Stimulated activated CD8-positive, alpha-beta memory T cell treated with anti-CD3 and anti-CD28 coated beads, Interleukin-7, amount 100 ng/mL, for 24 hours (primary cell): ENCODE results near the gene PALM2AKAP2.

ENCODE experiments used
- DNase-seq: peaks from one replicate; pipeline ENCODE4 v3.0.0-alpha.2; 2020; ENCODE audit warnings: low read depth

PALM2AKAP2 gene

GRCh38 chr9:109771796-109772531 is 8.0 kb upstream of the PALM2AKAP2 start:
- no peak for DNase-seq

- DNase-seq, result no peak
These were observed 4.5 kb upstream of the PALM2AKAP2 start for GRCh38 chr9:109775516-109775915.

DNA sequence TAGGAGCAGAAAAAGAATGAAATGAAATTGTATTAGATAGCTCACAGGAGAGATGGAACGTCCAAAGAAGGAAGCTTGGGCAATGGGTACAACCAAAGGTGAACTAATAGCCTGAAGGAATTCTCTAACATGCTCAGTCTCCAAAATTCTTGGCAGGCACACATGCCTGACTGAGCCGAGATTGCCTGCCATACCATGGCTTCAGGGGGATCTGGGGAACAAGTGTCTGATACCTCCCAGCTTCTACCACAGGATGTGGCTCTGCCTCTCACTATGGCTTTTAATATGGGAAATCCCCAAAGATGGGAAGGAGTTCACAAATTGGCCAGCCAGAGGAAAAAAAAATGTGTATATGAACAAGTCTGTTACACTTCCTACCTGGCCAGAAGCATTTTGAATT is 3.6 kb upstream of the PALM2AKAP2 start:
- no peak for DNase-seq

DNA sequence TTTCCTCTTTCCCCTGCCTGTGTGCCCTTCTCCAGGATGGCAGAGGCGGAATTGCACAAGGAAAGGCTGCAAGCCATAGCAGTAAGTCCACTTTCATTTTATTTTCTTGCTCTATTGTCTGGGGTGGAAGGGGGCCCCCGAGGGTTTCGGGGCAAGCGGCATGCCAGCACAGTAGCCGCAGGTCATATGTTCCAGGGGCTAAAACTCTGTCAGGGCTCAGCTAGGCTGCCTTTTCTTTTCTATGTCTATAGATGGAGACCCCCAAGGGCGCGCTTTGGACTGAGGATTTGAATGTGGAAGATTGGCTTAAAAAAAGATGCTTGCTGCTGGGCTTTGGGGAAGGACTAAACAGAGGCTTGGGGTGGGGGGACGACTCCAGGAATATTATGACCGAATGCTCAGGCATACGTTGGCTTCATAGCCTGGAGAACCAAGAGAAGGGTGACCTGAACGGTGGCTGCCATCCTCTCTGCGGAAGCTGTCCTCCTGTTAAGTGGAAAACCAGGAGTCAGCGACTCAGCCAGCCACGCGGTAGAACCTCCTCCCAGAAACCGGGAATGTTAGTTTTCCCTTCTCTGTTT is 545 bp downstream of the PALM2AKAP2 start:
- no peak for DNase-seq

DNA sequence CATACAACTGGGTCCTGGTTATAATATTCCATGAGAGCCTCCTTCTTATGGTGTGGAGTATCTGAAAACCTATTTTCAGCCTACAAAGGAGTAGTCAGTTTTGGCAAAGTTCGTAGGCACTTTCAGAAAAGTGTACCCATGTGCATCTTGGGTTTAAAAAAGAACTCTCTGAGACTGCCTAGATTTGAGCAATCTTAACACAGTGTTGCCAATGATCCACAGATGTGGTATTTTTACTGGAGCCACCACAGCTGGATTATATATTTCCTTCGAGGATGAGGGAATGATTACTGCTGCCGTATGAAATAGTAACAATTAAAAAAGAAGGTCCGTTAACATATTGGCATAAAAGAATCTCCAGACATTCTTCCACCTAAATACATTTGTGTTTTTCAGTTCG is 1.1 kb downstream of the PALM2AKAP2 start:
- no peak for DNase-seq

DNA sequence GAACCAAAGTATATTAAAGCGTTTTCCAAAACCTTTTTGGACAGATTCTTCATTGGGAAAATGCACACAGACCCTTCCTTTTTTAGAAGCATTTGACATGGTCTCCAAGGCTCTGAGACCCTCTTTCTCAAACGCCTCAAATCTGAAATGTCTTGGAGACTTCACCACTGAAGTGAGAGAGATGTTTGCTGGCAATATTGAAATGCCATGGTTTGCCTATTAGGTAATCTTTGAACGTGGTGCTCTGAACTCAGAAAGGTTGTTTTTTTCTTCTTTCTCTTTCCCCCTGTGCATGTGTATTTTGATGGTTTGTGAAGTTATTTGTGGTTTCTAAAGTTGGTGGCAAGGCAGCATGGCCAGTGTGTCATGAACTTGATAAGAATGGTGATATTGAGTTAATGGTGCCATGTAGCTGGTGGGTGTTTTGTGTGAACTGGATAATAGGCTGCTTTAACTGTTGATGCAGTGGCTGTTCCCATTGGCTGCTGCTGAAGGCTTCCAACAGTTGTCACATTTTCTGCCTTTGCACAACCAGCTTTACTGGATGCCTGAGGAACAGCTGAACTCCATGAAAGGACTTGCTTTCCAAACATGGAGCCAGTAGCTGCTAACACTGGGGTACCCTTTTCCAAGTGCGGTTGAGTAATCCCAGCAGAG is 1.7 kb downstream of the PALM2AKAP2 start:
- DNase-seq, result no peak

DNA sequence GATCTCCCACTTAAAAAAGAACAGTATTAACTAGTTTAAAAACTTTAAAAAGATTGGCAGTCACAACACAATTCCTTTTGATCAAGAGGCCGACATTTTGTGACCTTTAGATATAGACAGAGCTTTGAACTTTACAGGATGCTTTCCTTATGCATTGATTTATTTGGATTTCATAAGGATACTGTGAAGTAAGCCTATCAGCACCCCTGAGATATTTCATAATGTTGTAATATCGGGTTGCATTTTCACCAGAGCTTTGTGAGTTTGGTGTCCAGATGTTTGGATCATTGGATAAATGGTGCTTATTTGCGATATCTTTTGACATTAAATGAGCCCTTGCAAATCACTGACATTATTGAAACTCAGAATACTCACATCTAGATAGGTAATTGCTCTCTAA is 7.7 kb downstream of the PALM2AKAP2 start:
- DNase-seq, result no peak

DNA sequence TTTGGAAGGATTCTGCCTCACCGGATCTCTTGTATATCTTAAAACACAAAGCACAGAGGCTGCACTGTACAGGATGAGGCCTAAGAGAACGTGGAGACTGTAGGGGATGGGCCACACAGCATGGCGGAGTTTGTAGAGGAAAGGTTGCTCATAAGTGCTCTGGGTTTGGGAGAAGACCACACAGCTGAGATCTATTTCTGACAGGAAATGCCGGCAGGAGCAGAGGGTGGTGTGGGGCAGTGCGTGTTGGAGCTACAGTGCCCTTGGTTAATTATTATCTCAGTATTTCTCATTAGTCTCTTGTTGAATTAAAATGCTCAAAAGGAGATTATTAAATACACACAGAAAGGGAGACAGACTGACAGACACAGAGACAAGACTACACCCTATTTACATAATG is 9.6 kb downstream of the PALM2AKAP2 start:
- no peak for DNase-seq

GRCh38 chr9:109789971-109790370 is 10.0 kb downstream of the PALM2AKAP2 start:
- DNase-seq, result no peak

DNA sequence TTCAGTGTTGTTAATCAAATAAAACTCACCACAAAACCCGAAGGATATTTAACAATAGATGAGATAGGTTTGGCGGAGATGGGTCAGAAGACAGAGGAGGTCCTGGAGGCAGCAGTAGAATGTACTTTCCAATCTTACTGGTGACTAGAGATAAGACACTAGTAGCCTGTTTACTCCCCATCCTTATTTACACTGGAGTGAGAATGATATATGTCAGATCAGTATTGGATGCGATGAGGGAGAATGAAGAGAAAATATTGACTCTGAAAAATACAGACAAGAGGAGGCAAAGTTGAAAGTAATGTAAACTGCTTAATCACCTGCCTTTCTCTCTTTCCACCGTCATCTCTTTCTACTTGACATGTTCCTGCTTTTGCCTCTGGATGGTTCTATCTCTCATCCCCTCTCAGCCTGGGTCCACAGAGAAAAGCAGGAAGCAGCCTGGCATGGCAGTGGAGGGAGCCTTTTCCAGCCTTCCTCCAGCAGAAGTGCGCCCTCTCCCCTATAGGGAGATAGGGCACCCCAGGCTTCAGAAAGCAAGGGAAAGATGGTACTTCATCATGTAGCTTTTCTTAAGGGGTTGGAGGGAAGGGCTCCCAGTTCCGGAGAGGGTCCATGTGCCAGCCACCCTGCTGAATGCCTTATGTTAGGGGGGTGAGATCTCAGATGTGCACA is 11.1 kb downstream of the PALM2AKAP2 start:
- DNase-seq, result no peak

DNA sequence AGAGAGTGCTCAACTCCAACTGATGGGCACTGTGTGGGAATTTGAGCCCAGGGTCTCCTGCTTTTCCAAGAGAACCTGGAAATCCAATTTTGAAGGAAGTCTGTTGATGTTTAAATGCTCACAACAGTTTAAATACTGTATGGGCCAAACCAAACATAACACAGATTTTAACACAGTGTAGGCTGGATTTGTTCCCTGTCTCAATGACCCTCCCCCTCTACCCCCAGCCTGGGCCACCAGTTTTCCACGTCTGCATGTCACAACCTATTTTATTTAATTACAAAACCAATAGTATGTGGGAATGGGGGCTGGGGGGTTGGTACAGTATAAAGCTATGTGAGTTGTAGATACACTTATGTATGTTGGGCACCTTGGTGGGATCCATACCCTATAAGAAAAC is 11.7 kb downstream of the PALM2AKAP2 start:
- no peak for DNase-seq

DNA sequence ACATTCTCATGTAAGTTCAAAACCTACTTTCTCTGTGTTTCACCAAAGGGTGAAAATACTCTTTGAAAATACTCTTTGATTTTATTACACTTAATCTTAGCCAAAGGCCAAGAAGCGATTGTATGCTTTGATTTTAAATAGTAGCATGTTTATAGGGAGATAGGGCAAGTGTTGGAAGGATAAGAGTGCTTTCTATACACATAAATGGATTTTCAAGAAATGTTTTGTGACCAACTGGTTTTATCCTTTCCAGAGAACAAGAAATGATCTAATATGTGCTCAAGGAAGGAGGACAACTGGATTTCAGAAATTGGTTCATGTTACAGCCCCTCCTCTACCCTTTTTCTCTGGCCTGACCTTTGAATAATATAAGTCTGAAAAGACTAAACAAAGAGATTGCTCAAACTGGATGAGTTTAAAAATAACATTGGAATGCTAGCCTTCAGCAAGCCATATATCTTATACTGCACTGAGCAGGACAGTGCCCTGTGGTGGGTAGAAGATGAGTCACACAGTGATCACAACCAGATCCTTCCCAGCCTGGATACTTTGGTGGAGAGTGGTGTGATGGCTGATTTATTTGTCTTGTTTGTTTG is 13.1 kb downstream of the PALM2AKAP2 start:
- no peak for DNase-seq

DNA sequence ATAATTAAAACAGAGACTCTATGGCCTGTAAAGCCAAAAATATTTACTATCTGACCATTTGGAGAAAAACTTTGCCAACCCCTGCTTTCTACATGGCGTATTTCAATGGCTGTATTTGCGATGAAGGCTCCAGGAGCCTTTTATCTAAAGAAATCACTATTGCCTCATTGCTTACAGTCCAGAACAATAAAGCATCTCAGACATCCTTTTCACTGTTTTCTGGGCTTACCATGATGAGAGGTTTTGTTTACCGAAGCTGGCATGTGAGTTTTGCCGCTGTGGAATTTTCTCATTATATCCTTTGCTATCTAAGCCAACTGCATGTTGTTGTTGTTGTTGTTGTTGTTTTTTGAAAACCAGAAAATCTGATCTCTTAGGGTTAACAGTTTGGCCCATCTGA is 13.9 kb downstream of the PALM2AKAP2 start:
- DNase-seq, result no peak

GRCh38 chr9:109794361-109795012 is 14.5 kb downstream of the PALM2AKAP2 start:
- no peak for DNase-seq

- DNase-seq, result no peak
These were observed 15.6 kb downstream of the PALM2AKAP2 start for GRCh38 chr9:109795613-109796012.

DNA sequence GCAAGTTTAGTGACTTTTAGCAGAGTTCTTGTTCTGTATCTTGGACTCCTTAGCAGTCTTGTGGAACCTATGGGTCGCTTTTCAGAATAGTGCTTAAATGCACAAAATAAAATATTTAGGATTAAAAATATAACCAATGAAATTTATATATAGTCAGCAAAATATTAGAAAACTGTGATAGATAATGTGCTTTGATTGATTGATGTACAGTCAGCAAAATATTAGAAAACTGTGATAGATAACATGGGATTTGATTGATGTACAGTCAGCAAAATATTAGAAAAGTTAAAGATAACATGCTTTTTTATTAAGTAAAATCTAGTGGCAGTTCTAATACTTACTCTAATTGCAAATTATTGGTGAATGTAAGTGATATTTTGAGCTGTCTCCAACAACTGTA is 16.1 kb downstream of the PALM2AKAP2 start:
- no peak for DNase-seq

- DNase-seq, result no peak
These were observed 17.0 kb downstream of the PALM2AKAP2 start for GRCh38 chr9:109797006-109797405.

GRCh38 chr9:109797509-109797908 is 17.5 kb downstream of the PALM2AKAP2 start:
- DNase-seq, result no peak

DNA sequence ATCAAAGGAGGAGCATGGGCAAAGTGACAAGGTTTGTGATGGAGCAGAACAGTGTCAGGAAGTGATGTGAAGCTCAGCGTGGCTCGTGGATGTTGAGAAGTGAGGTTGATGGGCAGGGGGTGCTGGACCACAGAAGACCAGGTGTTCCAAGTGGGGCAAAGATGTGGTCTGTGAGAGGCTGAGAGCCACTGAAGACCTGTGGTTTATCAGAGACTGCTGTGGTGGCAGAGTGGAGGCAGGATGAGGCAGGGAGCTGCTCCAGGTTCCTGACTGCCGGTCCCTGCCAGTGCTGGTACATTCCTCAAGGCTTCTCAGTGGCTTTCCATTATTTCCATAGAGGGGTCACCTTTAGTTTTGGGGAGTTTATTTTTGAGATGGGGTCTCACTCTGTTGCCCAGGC is 19.1 kb downstream of the PALM2AKAP2 start:
- DNase-seq, result no peak

DNA sequence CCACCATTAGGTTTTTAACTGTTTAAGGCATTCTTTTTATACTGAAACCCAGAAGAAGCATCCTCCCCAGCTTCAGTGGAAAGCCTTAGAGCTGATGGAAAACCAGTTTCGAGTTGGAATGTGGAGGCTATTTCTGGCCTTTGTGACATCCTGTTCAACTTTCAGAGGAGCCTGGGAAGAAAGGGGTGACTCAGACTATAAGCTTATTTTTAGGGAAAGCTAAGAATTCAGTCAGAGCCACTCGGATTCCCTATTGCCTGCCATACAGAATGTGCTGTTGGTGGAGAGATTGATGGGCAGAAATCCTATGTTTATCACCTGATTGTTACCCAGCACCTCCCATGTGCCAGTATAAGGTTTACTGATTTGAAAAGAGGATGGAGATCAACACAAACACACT is 19.8 kb downstream of the PALM2AKAP2 start:
- no peak for DNase-seq

DNA sequence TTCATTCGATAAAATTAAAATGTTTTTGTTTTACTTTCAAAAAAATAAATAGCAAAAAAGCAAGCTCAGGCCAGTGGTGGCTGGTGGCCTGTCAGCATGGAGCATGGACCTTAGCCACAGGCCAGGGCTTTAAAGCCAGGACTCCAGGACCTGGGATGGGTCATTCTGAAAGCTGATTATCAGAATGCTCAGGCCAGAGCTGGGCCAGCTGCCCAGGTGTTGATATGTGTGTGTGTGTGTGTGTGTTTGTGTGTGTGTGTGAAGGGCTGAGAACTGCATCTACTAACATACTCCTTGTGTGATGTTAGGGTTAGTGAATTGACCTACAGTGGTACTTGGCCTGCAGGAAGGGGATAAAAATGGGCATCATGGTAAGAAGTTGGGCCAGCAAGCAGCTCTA is 21.5 kb downstream of the PALM2AKAP2 start:
- no peak for DNase-seq

DNA sequence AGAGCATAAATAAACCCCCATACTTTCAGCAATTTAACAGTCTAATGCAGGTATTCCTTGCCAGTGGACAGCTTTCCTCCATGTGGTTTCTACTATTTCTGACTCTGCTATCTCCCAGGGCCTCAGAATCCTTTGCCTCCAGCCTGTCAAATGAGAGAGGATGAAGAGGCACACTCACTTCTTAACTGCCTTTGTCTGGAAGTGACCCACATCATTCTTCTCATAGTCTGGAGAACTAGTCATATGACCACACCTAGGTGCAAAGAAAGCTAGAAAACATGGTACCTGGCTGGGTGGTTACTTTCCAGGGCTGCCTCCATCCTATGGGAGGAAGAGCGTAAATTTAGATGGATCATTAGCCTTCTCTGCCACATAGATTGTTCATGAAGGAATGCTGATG is 22.5 kb downstream of the PALM2AKAP2 start:
- DNase-seq, result no peak
